Activated CD8-positive, alpha-beta memory T cell treated with anti-CD3 and anti-CD28 coated beads for 36 hours (primary cell): Measurements from ENCODE around the gene ASCC1. TPM values are rescaled to one million over a fixed set of nuclear protein-coding genes. Genes with fewer than 3 reads are reported as not detected.

Experiments
- total RNA-seq, 2 experiments: library from RNA; stranded (reverse); gene quantifications; one replicate each; pipeline ENCODE4 v1.2.3, GENCODE V29; 2021

Gene ASCC1
- total RNA-seq, 2 experiments from 2014 or later, result 43.2 to 44.1 TPM

Other genes starting within 250 kb of the ASCC1 start
- gene SPOCK2, start 127.7 kb downstream of the ASCC1 start, total RNA-seq, result 10 to 100 TPM; 46.3 to 48.8 TPM
- 10 to 100 TPM; 72.1 to 75.1 TPM for gene ANAPC16, start 264 bp downstream of the ASCC1 start, total RNA-seq
- gene DDIT4, start 57.6 kb upstream of the ASCC1 start, total RNA-seq, result 100 to 1,000 TPM; 391 to 421 TPM
- gene DNAJB12, start 138.6 kb upstream of the ASCC1 start, total RNA-seq, result 10 to 100 TPM; 28.0 to 28.7 TPM